ENCODE results near the gene C10orf71. TPM values are rescaled to one million over a fixed set of nuclear protein-coding genes. Genes with fewer than 3 reads are reported as not detected.

Gene C10orf71
- total RNA-seq, 1 experiment from 2014 or later = not detected

GRCh38 chr10:49292565-49293207 is 6.3 kb upstream of the C10orf71 start:
- BruUV-seq (replicated peaks) = no TSS peak
- Histone ChIP-seq H3K4me1 (ENCODE audit: insufficient read depth, low read length, poor library complexity, severe bottlenecking) (no peaks in the 10 kb centered on the region), H3K4me3 (ENCODE audit: low read depth, low read length, poor library complexity, severe bottlenecking) (no peak overlapping the region), H3K36me3 (ENCODE audit: insufficient read depth, low read length, poor library complexity, severe bottlenecking) (no peaks in the 10 kb centered on the region), H3K27me3 (replicated peaks; ENCODE audit: insufficient read depth, low read depth, low read length, poor library complexity) (peaks cover 3% of the 10 kb centered on the region), H3K27ac (ENCODE audit: low read depth, low read length, poor library complexity, severe bottlenecking) (no peak overlapping the region), H3K9me3 (ENCODE audit: low read depth, low read length, poor library complexity, severe bottlenecking) (no peaks in the 10 kb centered on the region)
- intact Hi-C loops (cut with micrococcal nuclease; ENCODE audit: unreplicated experiment) = no loop called here
- ChIA-PET CTCF (no interaction called here), POLR2A (ENCODE audit: low non-redundant PET) (no interaction called here)
- TF ChIP-seq CTCF (conservative IDR thresholded peaks at IDR 0.05; ENCODE audit: low read depth, low read length) = no peak
- TF ChIP-seq EZH2 (IDR thresholded peaks at IDR 0.05; ENCODE audit: borderline replicate concordance, low read depth, low read length, poor library complexity, severe bottlenecking) = no peak
- DNase-seq (ENCODE audit: low spot score) = no peak

- Histone ChIP-seq H3K9me3 (ENCODE audit: low read depth, low read length, poor library complexity, severe bottlenecking) (no peaks in the 10 kb centered on the region), H3K36me3 (ENCODE audit: insufficient read depth, low read length, poor library complexity, severe bottlenecking) (no peaks in the 10 kb centered on the region)
- CTCF ChIA-PET = no interaction called here
Observed at GRCh38 chr10:49293208-49293603, 5.8 kb upstream of the C10orf71 start.

GRCh38 chr10:49294731-49295130 is 4.2 kb upstream of the C10orf71 start:
- Histone ChIP-seq H3K27me3 (replicated peaks; ENCODE audit: insufficient read depth, low read depth, low read length, poor library complexity) (peaks cover 3% of the 10 kb centered on the region), H3K4me3 (ENCODE audit: low read depth, low read length, poor library complexity, severe bottlenecking) (no peak overlapping the region), H3K4me1 (ENCODE audit: insufficient read depth, low read length, poor library complexity, severe bottlenecking) (no peaks in the 10 kb centered on the region), H3K27ac (ENCODE audit: low read depth, low read length, poor library complexity, severe bottlenecking) (no peak overlapping the region), H3K36me3 (ENCODE audit: insufficient read depth, low read length, poor library complexity, severe bottlenecking) (no peaks in the 10 kb centered on the region), H3K9me3 (ENCODE audit: low read depth, low read length, poor library complexity, severe bottlenecking) (no peaks in the 10 kb centered on the region)
- intact Hi-C loops (cut with micrococcal nuclease; ENCODE audit: unreplicated experiment) = no loop called here
- no peak for DNase-seq (ENCODE audit: low spot score)
- CTCF ChIA-PET = no interaction called here
- POLR2A ChIA-PET (ENCODE audit: low non-redundant PET) = no interaction called here
- no peak for TF ChIP-seq CTCF (conservative IDR thresholded peaks at IDR 0.05; ENCODE audit: low read depth, low read length)
- TF ChIP-seq EZH2 (IDR thresholded peaks at IDR 0.05; ENCODE audit: borderline replicate concordance, low read depth, low read length, poor library complexity, severe bottlenecking) = no peak
- BruUV-seq (replicated peaks) = no TSS peak

More at GRCh38 chr10:49293208-49293603, 5.8 kb upstream of the C10orf71 start:
- H3K4me3 ChIP-seq (ENCODE audit: low read depth, low read length, poor library complexity, severe bottlenecking) = no peak overlapping the region
- no peak for TF ChIP-seq CTCF (conservative IDR thresholded peaks at IDR 0.05; ENCODE audit: low read depth, low read length)
- TF ChIP-seq EZH2 (IDR thresholded peaks at IDR 0.05; ENCODE audit: borderline replicate concordance, low read depth, low read length, poor library complexity, severe bottlenecking) = no peak
- H3K27me3 ChIP-seq (replicated peaks; ENCODE audit: insufficient read depth, low read depth, low read length, poor library complexity) = peaks cover 3% of the 10 kb centered on the region
- H3K27ac ChIP-seq (ENCODE audit: low read depth, low read length, poor library complexity, severe bottlenecking) = no peak overlapping the region
- no peak for DNase-seq (ENCODE audit: low spot score)
- no peaks in the 10 kb centered on the region for H3K4me1 ChIP-seq (ENCODE audit: insufficient read depth, low read length, poor library complexity, severe bottlenecking)
- BruUV-seq (replicated peaks) = no TSS peak
- POLR2A ChIA-PET (ENCODE audit: low non-redundant PET) = no interaction called here
- intact Hi-C loops (cut with micrococcal nuclease; ENCODE audit: unreplicated experiment) = no loop called here
